Measurements from ENCODE around the gene PLIN4. TPM values are rescaled to one million over a fixed set of nuclear protein-coding genes. Genes with fewer than 3 reads are reported as not detected.

Gene PLIN4
- total RNA-seq, 2 donors from 2014 or later: 0.33 to 0.66 TPM

GRCh38 chr19:4471403-4472173, 46.7 kb downstream of the PLIN4 start:
- H3K27ac ChIP-seq (ENCODE audit: low read depth, low read length): no peak overlapping the region
- peak; percentile 99 for DNase-seq
- H3K4me1 Mint-ChIP-seq: peaks cover 10% of the 10 kb centered on the region
- H3K27me3 Mint-ChIP-seq (ENCODE audit: insufficient read depth): no peaks in the 10 kb centered on the region
- peak overlapping the region; percentile 51 for H3K9ac ChIP-seq (ENCODE audit: extremely low read depth, low read length, poor library complexity, severe bottlenecking)
- H3K9me3 Mint-ChIP-seq: no peaks in the 10 kb centered on the region
- peaks cover 10% of the 10 kb centered on the region for H3K36me3 ChIP-seq (ENCODE audit: control insufficient read depth, insufficient read depth, low read length)
- H3K4me1 ChIP-seq (ENCODE audit: control insufficient read depth, insufficient read depth, low read length): no peaks in the 10 kb centered on the region
- H3K27ac Mint-ChIP-seq: no peak overlapping the region
- H3K4me3 Mint-ChIP-seq: no peak overlapping the region
- no peaks in the 10 kb centered on the region for H3K27me3 ChIP-seq (ENCODE audit: control insufficient read depth, insufficient read depth, low read length, poor library complexity, severe bottlenecking)
- H3K36me3 Mint-ChIP-seq (ENCODE audit: low read depth): peaks cover 4% of the 10 kb centered on the region
- peak overlapping the region; percentile 83 for H3K4me3 ChIP-seq (ENCODE audit: low read length)
- TF ChIP-seq CTCF (conservative IDR thresholded peaks at IDR 0.05): no peak
- 3% methylated on average over 31 to 33 of the region's 33 CpGs for WGBS, 2 experiments (ENCODE audit: insufficient coverage in 1 of 2, insufficient read length in 1 of 2)
- H3K9me3 ChIP-seq (ENCODE audit: control insufficient read depth, low read length): no peaks in the 10 kb centered on the region

GRCh38 chr19:4467835-4468234, 50.5 kb downstream of the PLIN4 start:
- H3K36me3 ChIP-seq (ENCODE audit: control insufficient read depth, insufficient read depth, low read length): no peaks in the 10 kb centered on the region
- no peak overlapping the region for H3K9ac ChIP-seq (ENCODE audit: extremely low read depth, low read length, poor library complexity, severe bottlenecking)
- no peaks in the 10 kb centered on the region for H3K9me3 Mint-ChIP-seq
- no peaks in the 10 kb centered on the region for H3K27me3 Mint-ChIP-seq (ENCODE audit: insufficient read depth)
- no peaks in the 10 kb centered on the region for H3K36me3 Mint-ChIP-seq (ENCODE audit: low read depth)
- no peak overlapping the region for H3K4me3 ChIP-seq (ENCODE audit: low read length)
- no peaks in the 10 kb centered on the region for H3K9me3 ChIP-seq (ENCODE audit: control insufficient read depth, low read length)
- H3K4me1 ChIP-seq (ENCODE audit: control insufficient read depth, insufficient read depth, low read length): no peaks in the 10 kb centered on the region
- no peak for TF ChIP-seq CTCF (conservative IDR thresholded peaks at IDR 0.05)
- DNase-seq: no peak
- no peak overlapping the region for H3K27ac Mint-ChIP-seq
- H3K27me3 ChIP-seq (ENCODE audit: control insufficient read depth, insufficient read depth, low read length, poor library complexity, severe bottlenecking): no peaks in the 10 kb centered on the region
- 84 to 100% methylated on average over 1 to 3 of the region's 3 CpGs for WGBS, 2 experiments (ENCODE audit: insufficient coverage in 1 of 2, insufficient read length in 1 of 2)
- H3K4me3 Mint-ChIP-seq: no peak overlapping the region
- H3K27ac ChIP-seq (ENCODE audit: low read depth, low read length): no peak overlapping the region
- H3K4me1 Mint-ChIP-seq: no peaks in the 10 kb centered on the region

DNA sequence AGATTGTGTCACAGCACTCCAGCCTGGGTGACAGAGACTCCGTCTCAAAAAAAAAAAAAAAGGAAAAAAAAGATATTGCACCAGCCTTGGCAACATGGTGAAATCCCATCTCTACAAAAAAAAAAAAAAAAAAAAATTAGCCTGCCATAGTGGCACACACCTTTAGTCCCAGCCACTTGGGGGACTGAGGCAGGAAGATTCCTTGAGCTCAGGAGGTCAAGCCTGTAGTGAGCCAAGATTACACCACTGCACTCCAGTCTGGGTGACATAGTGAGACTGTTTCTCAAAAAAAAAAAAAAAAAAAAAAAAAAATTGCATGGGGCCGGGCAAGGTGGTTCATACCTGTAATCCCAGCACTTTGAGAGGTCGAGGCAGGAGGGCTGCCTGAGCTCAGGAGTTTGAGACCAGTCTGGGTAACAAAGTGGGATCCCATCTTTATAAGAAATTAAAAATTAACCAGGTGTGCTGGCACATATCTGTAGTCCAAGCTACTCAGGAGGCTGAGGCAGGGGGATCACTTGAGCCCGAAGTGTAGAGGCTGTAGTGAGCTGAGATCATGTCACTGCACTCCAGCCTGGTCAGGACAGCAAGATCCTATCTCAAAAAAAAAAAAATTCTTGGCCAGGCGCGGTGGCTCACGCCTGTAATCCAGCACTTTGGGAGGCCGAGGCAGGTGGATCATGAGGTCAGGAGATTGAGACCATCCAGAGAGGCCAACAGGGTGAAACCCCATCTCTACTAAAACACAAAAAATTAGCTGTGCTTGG, 53.3 kb downstream of the PLIN4 start:
- no peak for TF ChIP-seq CTCF (conservative IDR thresholded peaks at IDR 0.05)
- Mint-ChIP-seq H3K4me1 (no peaks in the 10 kb centered on the region), H3K9me3 (no peaks in the 10 kb centered on the region), H3K27ac (no peak overlapping the region), H3K36me3 (ENCODE audit: low read depth) (no peaks in the 10 kb centered on the region), H3K27me3 (ENCODE audit: insufficient read depth) (no peaks in the 10 kb centered on the region), H3K4me3 (no peak overlapping the region)
- no peak overlapping the region for H3K4me3 ChIP-seq (ENCODE audit: low read length)
- H3K4me1 ChIP-seq (ENCODE audit: control insufficient read depth, insufficient read depth, low read length): no peaks in the 10 kb centered on the region
- H3K9me3 ChIP-seq (ENCODE audit: control insufficient read depth, low read length): no peaks in the 10 kb centered on the region
- WGBS, 2 experiments (ENCODE audit: insufficient coverage in 1 of 2, insufficient read length in 1 of 2): 91 to 92% methylated on average over 1 to 8 of the region's 8 CpGs
- no peaks in the 10 kb centered on the region for H3K36me3 ChIP-seq (ENCODE audit: control insufficient read depth, insufficient read depth, low read length)
- DNase-seq: no peak
- H3K27me3 ChIP-seq (ENCODE audit: control insufficient read depth, insufficient read depth, low read length, poor library complexity, severe bottlenecking): no peaks in the 10 kb centered on the region
- no peak overlapping the region for H3K27ac ChIP-seq (ENCODE audit: low read depth, low read length)
- no peak overlapping the region for H3K9ac ChIP-seq (ENCODE audit: extremely low read depth, low read length, poor library complexity, severe bottlenecking)

All from endodermal cell (in vitro differentiated cells).